A549 treated with ZK216348 at 1 μM for 4 hours (cell line): ENCODE measurements around the gene ALG11. TPM values are rescaled to one million over a fixed set of nuclear protein-coding genes. Genes with fewer than 3 reads are reported as not detected.

ENCODE experiments used
- total RNA-seq: library from RNA; stranded (reverse); fragments of 200-300 nt; extraction: Qiagen RNA extraction; gene quantifications from 5 replicates; pipeline ENCODE4 v1.2.3, GENCODE V29; 2022; ENCODE audit warnings: low read depth

Gene ALG11, protein sequence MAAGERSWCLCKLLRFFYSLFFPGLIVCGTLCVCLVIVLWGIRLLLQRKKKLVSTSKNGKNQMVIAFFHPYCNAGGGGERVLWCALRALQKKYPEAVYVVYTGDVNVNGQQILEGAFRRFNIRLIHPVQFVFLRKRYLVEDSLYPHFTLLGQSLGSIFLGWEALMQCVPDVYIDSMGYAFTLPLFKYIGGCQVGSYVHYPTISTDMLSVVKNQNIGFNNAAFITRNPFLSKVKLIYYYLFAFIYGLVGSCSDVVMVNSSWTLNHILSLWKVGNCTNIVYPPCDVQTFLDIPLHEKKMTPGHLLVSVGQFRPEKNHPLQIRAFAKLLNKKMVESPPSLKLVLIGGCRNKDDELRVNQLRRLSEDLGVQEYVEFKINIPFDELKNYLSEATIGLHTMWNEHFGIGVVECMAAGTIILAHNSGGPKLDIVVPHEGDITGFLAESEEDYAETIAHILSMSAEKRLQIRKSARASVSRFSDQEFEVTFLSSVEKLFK
- 5.8 to 10.0 TPM (median 8.1 TPM) in 5 replicates for total RNA-seq

DNA sequence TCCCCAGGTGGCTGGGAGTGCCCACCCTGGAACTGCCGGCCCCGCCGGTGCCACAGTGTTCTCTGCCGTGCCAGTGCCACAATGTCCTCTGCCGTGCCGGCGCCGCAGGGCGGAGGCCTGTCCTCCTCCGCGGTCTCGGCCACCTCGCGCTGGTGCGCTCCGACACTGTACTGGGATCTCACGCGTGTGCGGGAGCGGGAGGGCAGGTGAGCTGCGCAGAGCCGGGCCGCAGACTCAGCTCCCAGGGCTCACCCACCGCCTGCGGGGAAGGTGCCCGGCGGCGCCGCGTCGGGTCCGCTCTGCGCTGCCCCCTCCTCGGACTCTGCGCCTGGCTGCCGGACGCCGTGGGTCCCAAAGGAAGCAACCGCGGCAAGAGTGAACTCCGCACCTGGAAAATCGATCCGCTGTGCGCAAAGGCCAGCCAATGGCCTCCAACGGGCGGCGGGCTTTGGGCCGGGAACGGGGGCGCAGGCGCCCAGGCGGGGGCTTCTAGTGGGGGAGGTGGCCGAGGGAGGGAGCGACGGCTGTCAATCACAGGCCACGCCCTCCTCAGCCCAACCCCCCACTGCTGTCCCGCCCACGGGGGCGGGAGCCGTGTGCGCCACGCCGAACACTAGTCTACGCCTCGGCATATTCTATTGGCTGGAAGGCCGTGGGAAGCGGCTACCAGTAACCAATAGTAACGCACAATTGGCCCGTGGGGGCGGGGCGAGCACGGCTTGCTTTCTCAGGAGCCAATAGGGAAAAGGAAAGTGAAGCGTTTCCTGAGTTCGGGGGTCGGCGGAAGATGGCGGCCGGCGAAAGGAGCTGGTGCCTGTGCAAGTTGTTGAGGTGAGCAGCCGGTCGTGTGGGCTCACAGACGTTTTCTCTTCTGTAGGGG lies at the start of gene ALG11:
Gene ALG11 (plus strand): TSS at position 767 of the 880 bp plus-strand sequence. CDS start 21 bp downstream, at position 788.

DNA sequence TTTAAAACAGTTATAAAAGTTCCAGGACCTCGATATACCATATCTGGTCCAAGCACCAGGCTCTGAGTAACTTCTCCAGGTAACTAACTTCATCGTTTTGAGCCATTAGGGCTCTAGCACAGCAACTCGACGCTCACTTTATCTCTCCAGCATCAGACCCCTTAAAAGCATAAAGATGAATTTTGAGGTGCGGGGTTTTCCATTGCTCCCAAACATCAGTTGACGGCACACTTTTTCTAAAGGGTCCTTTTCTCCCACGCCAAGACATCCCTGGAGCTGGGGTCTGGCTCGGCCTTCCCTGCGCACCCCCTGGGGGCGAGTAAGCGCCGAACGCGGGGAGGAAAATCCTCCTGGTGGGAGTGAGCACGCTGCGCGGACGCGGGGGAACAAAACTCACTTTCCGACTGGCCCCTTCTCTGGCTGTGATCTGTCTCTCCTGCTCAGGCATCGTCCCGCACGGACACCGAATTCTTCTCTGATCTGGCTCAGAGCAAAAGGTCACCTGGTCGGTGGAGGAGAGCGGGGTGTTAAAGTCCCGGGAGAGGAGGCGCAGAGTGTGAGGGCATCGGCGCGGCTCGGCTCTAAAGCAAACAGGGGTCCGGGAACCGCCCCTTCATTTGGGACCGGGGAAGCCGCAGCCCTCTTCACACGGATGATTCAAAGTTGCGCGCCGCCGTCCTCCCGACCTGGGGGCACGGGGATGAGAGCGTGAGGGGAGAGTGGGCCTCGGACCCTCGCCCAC lies 1.1 kb upstream of the ALG11 start, which contains the start of gene ATP7B:
Gene ATP7B (minus strand): TSS at position 561 of the 742 bp plus-strand sequence. CDS start 113 bp downstream, at position 448.

DNA sequence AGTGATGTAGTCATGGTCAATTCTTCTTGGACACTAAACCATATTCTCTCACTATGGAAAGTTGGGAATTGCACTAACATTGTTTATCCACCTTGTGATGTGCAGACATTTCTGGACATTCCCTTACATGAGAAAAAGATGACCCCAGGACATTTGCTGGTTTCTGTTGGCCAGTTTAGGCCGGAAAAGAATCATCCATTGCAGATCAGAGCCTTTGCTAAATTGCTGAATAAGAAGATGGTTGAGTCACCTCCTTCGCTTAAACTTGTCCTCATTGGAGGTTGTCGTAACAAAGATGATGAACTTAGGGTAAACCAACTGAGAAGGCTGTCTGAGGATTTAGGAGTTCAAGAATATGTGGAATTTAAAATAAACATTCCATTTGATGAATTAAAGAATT lies 12.3 kb downstream of the ALG11 start, which contains the start of gene UTP14C:
Gene UTP14C (plus strand): TSS at position 211 of the 400 bp plus-strand sequence. CDS start 4,114 bp downstream, outside the sequence.

Other genes starting within 250 kb of the ALG11 start
- gene DHRS12, start 208.2 kb upstream of the ALG11 start, total RNA-seq, result 3.9 to 5.9 TPM (median 4.9 TPM) in 5 replicates
- not detected in 5 replicates for gene TMEM272, start 167.2 kb upstream of the ALG11 start, total RNA-seq
- not detected in 5 replicates for gene CCDC70, start 150.4 kb upstream of the ALG11 start, total RNA-seq
- gene ATP7B, start 948 bp upstream of the ALG11 start, total RNA-seq, result 1.8 to 3.1 TPM (median 2.9 TPM) in 5 replicates
- gene UTP14C, start 12.3 kb downstream of the ALG11 start, total RNA-seq, result 5.2 to 8.0 TPM (median 6.3 TPM) in 5 replicates
- 0.07 to 0.11 TPM in 2 of 5 replicates, not detected in the others for gene NEK5, start 116.7 kb downstream of the ALG11 start, total RNA-seq
- gene NEK3, start 147.2 kb downstream of the ALG11 start, total RNA-seq, result 5.9 to 9.7 TPM (median 8.0 TPM) in 5 replicates